ENCODE results near the gene FBP1. TPM values are rescaled to one million over a fixed set of nuclear protein-coding genes. Genes with fewer than 3 reads are reported as not detected.

FBP1 gene
- total RNA-seq, 1 experiment from 2014 or later = 1.9 TPM

DNA sequence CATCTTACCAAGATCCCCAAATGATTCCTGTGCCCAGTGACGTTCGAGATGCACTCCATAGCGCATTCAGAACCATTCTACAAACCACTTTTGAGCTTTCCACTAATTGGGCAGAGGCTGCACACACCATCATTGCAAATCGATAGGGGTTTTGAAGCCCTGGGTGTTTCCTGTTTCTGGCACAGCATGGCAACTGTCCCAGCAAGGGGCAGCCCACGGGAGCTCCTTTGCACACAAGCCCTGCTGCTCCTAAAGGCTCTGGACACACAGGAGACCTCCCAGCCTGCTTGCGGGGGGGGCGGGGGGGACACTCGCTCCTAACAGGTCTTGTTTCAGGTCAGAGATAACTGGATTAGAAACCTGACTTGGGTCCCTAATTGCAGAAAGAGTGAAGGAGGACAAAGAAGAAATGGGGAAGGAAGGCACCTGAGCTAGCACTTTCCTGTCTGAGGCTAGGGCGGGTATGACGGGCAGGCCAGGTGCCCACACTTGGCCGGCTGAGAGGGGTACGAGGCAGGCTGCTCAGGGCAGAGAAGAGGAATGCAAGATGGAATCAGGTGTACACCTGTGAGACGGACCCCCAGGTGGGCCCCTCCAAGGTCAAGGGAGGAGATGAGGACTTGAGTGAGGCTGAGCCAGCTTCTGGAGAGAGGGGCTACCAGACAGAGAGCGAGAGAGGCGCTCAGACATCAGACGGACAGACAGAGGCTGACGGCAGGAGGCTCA is 820 bp downstream of the FBP1 start:
- no peak overlapping the region for H3K18ac ChIP-seq (ENCODE audit: insufficient read length, low read depth, low read length)
- no peak overlapping the region for H2AK5ac ChIP-seq (ENCODE audit: insufficient read length, low read length)
- Mint-ChIP-seq H3K27me3 (ENCODE audit: low read depth) (peaks cover 98% of the 10 kb centered on the region), H3K4me3 (peak overlapping the region; percentile 71 to 90), H3K27ac (no peak overlapping the region), H3K36me3 (ENCODE audit: insufficient read depth in 1 of 3, low read depth in 3 of 3) (no peaks in the 10 kb centered on the region; a peak in 3 of 7 replicates), H3K9me3 (no peaks in the 10 kb centered on the region; a peak in 2 of 5 replicates), H3K4me1 (peaks cover 21 to 27% of the 10 kb centered on the region in 2 experiments)
- H2AFZ ChIP-seq (ENCODE audit: low read length) = no peak overlapping the region
- H3K79me1 ChIP-seq (ENCODE audit: insufficient read depth, low read depth, low read length, poor library complexity, severe bottlenecking) = no peaks in the 10 kb centered on the region
- no peak overlapping the region for H3K27ac ChIP-seq (ENCODE audit: insufficient read length, low read depth, low read length)
- H3K23ac ChIP-seq (ENCODE audit: insufficient read length, low read depth, low read length) = no peak overlapping the region
- H2BK20ac ChIP-seq (ENCODE audit: low read depth, low read length, poor library complexity, severe bottlenecking) = no peak overlapping the region
- H3K27me3 ChIP-seq (ENCODE audit: insufficient read depth, low read length) = peaks cover 37% of the 10 kb centered on the region
- no peak overlapping the region for H3T11ph ChIP-seq (ENCODE audit: low read length)
- H3K56ac ChIP-seq (ENCODE audit: insufficient read length, low read depth, low read length) = no peak overlapping the region
- DNase-seq = no peak
- no peak for TF ChIP-seq CTCF (conservative IDR thresholded peaks at IDR 0.05)
- H3K4me1 ChIP-seq (ENCODE audit: insufficient read depth, low read length) = peaks cover 4% of the 10 kb centered on the region; the same call in 1 of the 2 replicates
- peaks cover 7% of the 10 kb centered on the region for H3K23me2 ChIP-seq (ENCODE audit: insufficient read length, low read depth, low read length, poor library complexity, severe bottlenecking)
- H3K4me2 ChIP-seq (ENCODE audit: insufficient read depth, insufficient read length, low read length) = peak overlapping the region; percentile 68
- H2BK5ac ChIP-seq (ENCODE audit: insufficient read length, low read length) = no peak overlapping the region
- H4K20me1 ChIP-seq (ENCODE audit: control insufficient read depth, insufficient read depth, insufficient read length) = no peaks in the 10 kb centered on the region
- no peak overlapping the region for H2BK15ac ChIP-seq (ENCODE audit: low read depth, low read length)
- H4K91ac ChIP-seq (ENCODE audit: insufficient read length, low read depth, low read length) = no peak overlapping the region
- no peak overlapping the region for H2BK12ac ChIP-seq (ENCODE audit: insufficient read length, low read depth, low read length)
- H3K9ac ChIP-seq (ENCODE audit: extremely low read depth, insufficient read length, low read length) = no peak overlapping the region
- no CpG with 5 or more reads among the region's 17 CpGs for WGBS (ENCODE audit: extremely low coverage, insufficient read length, low lambda C conversion rate)
- H4K5ac ChIP-seq (ENCODE audit: insufficient read length, low read depth, low read length) = no peak overlapping the region
- H2BK120ac ChIP-seq (ENCODE audit: low read depth, low read length, poor library complexity, severe bottlenecking) = no peak overlapping the region
- no peaks in the 10 kb centered on the region for H3K79me2 ChIP-seq (ENCODE audit: insufficient read depth, low read length)
- H3K9me3 ChIP-seq (ENCODE audit: control insufficient read depth, low read depth, low read length) = no peaks in the 10 kb centered on the region
- no peak overlapping the region for H3K4ac ChIP-seq (ENCODE audit: low read depth, low read length)
- no peak overlapping the region for H4K8ac ChIP-seq (replicated peaks; ENCODE audit: insufficient read length, low read depth, low read length)
- H3K14ac ChIP-seq (ENCODE audit: insufficient read depth, low read length) = no peak overlapping the region

Measured in H9 (cell line).